Hematopoietic multipotent progenitor cell treated with erythropoietin and hydrocortisone succinate and interleukin-3 and kit ligand, for 15 days (in vitro differentiated cells): ENCODE measurements around the gene STARD10.
"Not testable (repeated sequence)": the region's sequence is repeated elsewhere in the genome, so short reads cannot be mapped to it uniquely, and the experiment has no call there.

Source experiments
- DNase-seq: peaks from one replicate; pipeline ENCODE4 v3.0.0-alpha.2; 2015; ENCODE audit warnings: low spot score

Gene STARD10

DNA sequence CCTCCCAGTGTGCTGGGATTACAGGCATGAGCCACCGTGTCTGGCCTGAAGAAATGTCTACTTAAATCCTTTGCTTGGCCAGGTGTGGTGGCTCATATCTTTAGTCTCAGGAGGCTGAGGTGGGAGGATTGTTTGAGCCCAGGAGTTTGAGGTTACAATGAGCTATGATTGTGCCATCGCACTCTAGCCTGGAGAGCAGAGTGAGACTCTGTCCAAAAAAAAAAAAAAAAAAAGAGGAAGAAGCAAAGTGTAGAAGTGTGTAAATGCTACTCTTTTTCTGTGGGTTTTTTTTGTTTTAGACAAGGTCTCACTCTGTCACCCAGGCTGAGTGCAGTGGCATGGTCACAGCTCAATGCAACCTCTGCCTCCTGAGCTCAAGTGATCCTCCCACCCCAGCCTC, 13.9 kb upstream of the STARD10 start:
- DNase-seq: no peak

DNA sequence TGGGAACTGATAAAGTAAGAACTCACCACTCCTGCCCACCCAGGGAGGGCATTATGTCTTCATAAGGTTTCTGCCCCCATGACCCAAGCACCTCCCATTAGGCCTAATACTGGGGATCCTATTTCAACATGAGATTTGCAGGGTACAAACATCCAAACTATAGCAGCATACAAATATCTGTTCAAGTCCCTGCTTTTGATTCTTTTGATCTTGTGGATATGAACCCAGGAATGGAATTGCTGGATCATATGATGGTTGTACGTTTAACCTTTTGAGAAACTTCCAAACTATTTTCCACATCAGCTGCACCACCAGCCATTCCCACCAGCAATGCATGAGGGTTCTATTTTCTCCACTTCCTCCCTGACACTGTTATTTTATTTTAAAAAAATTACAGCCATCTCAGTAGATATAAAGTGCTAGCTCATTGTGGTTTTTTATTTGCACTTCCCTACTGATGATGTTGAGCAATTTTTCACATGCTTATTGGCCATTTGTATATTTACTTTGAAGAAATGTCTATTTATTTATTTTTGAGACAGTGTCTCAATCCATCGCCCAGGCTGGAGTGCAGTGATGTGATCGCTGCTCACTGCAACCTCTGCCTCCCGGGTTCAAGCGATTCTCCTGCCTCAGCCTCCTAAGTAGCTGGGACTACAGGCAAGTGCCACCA, 13.3 kb upstream of the STARD10 start:
- no peak for DNase-seq

DNA sequence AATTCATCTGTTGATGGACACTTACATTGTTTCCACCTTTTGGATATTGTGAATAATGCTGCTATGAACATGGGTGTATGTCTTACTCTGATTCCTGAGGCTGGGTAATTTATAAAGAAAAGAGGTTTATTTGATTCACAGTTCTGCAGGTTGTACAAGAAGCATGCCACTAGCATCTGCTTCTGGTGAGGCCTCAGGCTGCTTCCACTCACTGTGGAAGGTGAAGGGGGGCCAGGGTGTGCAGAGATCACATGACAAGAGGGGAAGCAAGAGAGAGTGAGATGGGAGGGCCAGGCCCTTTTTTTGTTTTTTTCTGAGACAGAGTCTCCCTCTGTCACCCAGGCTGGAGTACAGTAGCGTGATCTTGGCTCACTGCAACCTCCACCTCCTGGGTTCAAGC, 12.5 kb upstream of the STARD10 start:
- DNase-seq: not testable (repeated sequence)

DNA sequence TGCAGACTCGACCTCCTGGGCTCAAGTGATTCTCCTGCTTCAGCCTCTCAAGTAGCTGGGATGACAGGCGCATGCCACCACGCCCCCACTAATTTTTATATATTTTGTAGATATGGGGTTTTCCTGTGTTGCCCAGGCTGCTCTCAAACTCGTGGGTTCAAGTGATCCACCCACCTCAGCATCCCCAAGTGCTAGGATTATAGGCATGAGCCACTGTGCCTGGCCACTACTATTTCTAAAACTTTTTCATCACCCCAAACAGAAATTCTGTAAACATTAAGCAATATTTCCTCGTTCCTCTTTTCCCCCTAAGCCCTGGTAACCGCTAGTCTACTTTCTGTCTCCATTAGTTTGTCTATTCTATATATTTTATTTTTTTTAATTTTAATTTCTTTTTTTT, 11.4 kb upstream of the STARD10 start:
- DNase-seq: no peak

DNA sequence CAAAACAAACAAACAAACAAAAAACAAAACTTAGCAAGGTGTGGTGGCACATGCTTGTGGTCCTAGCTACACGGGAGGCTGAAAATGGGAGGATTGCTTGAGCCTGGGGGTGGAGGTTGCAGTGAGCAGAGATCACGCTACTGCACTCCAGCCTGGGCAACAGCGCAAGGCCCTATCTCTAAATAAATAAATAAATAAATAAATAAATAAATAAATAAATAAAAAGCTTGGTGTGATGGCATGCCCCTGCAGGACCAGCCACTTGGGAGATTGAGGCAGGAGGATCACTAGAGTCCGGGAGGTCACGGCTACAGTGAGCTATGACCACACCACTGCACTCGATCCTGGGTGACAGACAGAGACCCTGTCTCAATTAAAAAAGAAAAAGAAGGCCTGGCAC, 9.0 kb upstream of the STARD10 start:
- no peak for DNase-seq

DNA sequence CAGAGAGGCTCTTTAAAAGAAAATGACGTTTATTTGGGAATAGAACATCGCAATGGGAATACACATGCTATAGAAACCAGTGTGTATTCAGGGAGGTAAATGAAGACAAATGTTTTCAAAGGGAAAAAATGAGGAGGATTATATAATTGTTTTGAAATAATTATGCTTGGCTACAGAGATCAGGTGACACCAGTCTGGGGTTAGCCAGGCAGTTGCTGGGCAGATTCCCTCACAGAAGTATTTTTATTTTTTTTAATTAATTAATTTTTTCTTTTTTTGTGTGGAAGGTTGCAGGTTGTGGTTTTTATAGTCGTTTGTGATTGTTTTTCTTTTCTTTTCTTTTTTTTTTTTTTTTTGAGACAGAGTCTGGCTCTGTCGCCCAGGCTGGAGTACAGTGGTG, 5.6 kb upstream of the STARD10 start:
- no peak for DNase-seq

DNA sequence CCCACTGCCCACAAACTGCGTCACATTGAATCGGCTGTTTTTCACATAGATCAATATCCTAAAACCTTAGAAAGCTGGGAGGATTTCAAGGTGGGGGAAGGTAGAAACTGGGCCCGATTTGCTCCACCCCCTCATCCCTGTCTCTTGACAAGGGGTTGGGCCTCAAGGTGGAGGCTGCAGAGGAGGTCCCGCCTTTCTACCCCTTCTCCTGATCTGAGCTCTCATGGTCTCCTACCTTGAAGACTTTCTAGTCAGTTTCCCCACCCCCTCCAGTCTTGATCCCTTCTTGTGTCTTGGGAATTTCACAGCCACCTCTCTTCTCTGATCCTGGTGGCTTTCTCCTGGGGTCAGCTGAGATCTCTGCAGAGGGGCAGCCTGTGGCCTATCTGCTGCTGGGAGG, 4.5 kb upstream of the STARD10 start:
- no peak for DNase-seq

DNA sequence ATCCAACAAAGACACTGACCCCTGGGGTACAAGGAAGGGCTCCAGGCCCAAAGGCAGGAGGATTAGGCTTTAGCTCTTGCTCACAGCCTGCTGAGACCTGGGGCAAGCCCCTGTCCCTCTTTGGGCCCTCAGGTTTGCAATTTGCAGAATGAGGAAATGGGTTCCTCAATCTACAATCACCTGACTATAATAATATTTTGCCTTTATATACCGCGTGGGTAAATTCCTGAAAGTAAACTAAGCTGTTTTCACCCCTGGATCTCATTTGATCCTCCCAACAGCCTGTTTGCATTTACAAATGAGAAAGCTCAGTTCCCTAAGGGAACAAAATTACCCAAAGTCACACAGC, 797 bp downstream of the STARD10 start:
- DNase-seq: no peak

DNA sequence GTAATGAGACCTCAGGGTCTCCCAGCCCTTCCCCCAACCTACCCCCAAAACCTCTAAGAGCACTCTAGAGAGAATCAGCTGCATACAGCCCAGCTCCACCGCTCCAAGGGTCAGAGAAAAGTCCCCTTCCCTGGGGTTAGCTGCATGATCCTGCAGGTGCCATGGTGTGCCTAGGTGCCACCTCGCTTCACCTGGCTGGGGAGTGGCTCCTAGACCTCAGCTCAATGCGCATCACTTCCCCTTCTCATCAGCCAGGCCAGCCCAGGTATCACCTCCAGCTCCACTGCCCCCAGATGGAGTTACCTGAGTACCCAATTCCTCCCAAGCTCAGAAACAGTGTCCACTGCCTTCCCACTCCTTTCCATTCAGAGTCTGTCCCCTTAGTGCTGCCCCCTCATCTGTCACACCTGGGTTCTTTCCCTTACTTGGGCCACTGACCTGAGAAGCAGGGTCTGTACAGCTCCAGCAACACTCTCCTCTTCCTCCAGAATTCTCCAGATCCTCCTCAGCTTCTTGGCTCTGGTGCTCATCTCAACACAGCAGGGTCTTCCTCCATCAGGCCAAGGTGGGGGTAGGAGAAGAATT, 1.3 kb downstream of the STARD10 start:
- DNase-seq: no peak

DNA sequence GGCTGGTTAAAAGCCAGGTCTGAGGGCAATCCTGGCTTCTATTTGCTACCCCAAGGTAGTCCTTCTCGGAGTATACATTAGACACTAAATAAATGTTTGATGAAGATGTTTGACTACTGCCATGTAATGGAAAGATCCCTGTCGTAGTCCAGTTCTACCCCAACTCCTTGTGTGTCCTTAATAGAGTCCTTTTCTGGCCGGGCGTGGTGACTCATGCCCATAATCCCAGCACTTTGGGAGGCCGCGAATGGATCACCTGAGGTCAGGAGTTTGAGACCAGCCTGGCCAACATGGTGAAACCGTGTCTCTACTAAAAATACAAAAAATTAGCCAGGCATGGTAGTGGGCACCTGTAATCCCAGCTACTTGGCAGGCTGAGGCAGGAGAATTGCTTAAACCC, 2.6 kb downstream of the STARD10 start:
- DNase-seq: not testable (repeated sequence)

DNA sequence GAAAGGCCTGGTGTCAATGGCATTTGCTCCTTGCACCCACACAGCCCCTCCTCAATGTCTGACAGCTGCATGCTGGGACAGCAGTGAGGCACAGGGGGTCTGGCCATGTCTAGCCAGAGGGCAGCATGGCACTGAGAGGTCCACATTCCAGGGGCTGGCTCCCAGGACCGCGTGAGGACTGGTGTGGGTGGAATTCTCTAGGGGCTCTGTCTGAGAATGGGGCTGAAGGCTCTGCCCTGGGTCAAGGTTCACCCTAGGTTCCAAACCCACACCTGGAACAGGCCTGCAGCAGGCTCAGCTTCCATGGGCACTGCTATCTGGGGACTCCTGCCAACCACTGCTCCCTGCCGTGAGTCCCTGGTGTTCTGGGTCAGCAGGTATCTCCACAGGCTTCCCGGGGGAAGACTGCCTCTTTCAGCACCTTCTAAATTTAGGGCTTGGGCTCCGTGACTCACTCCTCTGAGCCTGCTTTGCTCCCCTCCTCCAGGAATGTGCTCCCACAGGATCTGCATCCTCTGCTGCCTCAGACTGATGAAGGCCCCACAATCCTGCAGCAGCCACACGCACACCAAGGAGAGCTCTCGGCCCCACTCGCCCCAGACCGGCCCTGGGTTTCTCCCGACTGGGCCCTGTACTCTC, 4.2 kb downstream of the STARD10 start:
- DNase-seq: no peak

DNA sequence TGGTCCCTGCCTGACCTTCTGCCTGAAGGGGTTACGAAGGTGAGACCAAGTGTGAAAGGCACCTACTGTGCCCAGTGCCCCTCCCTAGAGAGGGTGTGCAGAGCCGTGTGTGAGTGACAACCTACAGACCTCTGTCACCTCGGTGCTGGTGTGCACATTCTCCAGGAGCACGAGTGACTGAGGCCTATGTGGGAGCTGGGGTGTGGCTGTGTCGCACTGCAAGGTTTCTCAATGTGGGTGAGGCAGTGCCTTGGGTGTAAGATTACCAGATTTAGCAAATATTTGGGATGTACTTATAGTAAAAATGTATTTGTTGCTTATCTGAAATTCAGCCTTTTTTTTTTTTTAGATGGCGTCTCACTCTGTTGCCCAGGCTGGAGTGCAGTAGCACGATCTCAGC, 5.6 kb downstream of the STARD10 start:
- DNase-seq: no peak

DNA sequence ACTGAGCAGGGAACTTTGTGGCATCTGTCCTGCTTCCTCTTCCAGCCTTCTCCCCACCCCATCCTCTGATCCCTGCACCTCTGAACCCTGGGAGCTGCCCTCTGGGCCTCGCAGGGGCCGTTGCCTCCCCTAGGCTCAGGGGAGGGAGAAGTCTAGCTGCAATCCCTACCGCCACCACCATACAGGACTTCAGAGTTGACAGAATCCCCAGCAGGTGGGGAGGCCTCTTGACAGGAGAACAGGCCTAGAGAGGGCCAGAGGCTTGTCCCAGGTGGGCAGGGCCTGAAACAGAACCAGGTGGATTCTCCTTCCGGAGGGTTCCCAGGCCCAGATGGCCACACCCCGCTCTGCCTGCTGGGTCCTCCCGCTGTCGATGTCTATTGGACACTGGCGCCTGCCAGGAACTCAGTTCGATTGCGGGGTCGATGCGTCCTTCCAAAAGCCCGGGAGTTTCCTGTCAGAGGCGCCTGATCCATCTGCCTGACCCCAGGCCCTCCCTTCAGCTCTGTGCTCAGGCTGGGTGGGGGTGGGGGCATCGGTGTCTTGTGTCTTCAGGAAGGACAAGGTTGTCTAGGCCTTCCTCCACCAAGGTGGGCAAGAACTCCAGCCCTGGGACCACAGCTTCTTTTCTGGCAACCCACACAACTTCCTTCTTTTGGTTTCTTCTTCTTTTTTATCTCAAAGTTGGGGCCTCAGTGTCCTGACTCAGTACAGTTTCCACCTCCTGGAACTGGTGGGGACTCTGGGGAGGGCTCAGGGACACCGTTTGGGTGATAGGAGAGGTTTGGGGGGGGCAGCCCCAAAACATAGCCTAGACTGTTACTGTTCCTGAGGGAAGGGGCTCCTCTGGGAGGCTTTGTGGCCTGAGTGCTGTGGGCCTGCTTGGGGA, 6.4 kb downstream of the STARD10 start:
- DNase-seq: no peak

DNA sequence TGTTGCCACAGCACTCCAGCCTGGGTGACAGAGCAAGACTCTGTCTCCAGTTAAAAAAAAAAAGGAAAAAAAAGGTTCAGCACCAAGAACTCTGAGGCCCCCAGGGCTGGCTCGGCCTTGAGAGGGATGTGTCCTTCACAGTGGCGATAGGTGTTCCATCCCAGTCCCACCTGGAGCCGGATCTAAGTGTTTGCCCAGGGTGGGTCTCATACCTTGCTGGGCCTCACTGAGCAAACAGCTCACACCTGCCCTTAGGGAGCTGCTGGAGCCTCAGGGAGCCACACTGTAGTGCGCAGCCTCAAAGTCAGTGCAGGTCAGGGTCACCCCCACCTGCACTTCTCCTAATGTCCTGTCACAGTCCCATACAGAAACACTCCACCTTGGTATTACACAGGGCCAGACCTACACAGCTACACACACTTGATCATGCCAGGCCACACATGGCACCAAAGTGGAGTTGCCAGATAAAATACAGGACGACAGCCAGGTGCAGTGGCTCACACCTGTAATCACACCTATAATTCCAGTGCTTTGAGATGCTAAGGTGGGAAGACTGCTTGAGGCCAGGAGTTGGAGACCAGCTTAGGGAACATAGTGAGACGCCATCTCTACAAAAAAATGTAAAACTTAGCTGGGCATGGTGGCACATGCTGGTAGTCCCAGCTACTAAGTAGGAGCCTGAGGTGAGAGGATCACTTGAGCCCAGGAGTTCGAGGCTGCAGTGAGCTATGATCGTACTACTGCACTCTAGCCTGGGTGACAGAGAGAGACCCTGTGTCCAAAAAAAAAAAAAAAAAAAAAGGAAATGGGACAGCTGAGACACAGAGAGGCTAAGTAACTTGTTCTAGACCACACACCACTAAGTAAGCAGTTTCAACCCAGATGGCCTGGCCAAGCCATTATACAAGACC, 7.3 kb downstream of the STARD10 start:
- DNase-seq: no peak

DNA sequence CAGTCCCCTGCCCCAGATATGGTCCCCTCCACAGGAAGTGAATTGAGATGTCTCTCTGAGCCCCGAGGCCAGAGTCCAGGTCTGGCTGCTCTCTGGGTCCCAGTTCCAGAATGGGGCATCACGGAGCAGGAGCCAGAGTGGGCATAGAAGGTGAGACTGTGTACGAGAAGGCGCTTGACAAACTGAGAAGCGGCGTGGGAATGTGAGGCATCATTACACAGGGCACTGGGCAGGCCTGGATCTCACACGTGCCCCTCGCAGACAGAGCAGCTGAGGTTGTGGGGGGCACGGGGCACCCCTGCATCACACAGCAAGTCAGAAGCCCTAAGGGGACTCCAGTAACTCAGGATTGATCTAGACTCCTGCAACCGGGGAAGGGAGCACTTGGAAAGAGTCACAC, 9.2 kb downstream of the STARD10 start:
- DNase-seq: no peak

DNA sequence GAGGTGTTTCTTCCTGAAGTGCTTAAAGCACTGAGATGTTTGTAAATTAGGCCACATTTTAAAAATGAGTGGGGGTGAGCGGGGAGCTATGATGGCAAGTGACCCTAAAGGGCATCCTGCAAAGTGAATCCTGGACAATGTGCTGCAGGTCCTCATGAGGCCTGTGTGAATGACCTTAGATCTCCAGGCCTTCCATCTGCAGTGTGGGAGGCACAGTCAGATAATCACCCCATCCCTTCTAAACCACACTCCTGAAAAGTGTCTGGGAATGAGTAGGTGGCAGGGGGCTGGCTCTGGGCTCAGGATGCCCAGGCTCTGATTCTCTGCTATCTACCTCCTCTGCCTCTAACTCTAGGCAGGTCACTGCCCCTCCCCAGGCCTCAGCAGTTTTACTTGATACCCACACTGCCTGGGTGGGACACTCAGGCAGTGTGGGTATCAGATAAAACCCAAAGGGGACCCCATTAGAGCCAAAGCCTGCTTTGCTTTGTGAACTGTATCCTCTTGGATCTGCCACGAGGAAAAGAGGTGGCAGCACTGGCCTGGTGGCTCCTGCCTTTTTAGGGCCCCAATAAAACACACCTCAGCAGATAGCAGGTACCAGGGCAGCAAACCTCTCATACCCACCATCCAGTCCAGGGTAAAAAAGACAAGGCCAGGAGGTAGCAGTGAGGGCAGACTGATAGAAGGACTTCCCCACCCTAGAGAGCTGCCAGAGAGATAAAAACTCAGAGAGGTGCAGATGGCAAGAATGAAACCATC, 10.5 kb downstream of the STARD10 start:
- no peak for DNase-seq

DNA sequence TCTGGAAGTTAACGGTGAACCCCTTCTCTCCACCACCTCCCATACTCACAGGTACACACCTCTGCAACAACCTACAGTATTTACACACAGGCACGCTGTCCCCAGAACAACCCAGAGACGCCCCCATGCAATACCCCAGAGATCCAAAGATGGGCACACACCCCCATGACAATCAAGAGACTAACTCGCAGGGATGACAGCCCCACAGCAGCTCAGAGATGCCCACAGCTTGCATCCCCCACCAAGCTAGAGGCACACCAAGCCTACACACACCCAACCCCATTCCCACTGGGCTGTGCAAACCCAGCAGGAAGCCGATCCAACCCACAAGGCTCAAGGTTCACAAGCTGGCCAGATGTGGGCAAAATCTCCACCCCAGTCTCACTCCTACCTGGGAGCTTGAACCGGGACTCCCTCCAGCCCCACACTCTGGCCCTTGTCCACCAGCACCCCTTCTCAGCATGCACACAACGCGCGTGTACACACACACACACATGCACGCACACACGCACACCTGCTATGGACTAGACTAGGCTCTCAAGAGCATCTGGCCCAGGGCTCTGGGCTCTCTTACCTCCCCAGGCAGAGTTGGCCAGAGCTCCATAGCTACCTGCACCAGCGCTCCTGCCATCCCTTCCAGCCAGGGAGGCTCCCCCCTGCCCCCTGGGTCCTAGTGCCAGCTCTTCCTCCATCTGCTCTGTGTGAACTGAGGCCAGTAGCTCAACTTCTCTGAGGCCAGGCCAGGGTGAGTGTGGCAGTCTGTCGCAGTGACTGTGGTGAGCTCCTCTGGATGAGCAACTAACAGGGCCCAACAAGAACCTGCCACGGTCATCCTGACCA, 11.5 kb downstream of the STARD10 start:
- no peak for DNase-seq

DNA sequence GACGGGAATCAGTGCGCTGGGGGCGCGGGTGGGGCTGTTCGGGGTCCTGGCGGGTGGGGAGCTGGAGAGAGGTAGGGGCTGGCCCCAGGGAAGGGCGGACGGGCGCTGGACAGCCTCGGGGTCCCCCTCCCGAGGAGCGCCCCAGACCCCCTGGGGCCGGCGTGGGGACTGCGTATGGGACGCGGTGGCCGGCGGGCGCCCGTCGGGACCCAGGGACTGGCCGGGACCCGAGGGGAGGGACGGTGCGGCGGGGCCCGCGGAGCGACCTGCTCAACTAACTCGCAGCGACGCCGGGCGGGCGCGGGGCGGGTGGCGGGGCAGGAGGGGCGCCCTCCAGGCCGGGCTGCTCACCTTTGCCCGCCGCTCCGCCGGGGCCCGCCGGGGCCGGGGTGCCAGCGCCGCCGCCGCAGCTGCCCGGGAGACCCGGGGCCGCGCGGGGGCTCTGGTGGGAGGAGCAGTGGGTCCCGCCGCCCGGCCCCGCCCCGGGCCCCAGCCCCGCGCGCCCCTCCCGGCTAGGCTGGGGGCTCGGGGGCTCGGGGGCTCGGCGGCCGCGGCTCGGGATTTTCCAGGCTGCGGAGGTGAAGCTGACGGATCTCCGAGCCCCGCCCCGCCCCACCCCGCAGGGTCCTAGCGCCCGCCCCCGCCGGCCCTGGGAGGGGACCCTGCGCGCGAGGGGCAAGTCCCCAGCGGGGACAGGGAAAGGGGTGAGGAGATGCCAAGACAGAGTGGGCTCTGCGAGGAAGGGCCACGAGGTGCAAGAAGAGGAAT, 12.3 kb downstream of the STARD10 start:
- DNase-seq: no peak

DNA sequence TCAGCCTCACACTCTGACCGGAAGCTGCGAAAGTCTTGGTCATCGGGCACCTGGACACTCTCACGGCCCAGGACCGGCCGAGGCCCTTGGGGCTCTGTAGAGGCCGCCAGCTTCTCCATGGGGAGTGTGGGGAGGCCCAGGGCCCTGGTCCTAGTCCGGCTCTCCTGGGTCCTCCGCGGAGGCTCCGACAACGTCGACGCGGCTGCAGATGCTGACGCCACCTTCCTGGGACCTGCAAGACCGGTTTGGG, 12.9 kb downstream of the STARD10 start:
- no peak for DNase-seq
